ENCODE results near the gene FAM131B. TPM values are rescaled to one million over a fixed set of nuclear protein-coding genes. Genes with fewer than 3 reads are reported as not detected.

The FAM131B gene
- total and polyA plus RNA-seq, 8 donors, result 0.60 to 2.3 (median 1.6) TPM

GRCh38 chr7:143369678-143370651, 7.5 kb upstream of the FAM131B start:
- Histone ChIP-seq H3K27ac (no peak overlapping the region), H3K27me3 (peaks cover 0 to 9% of the 10 kb centered on the region in 2 donors), H3K4me1 (peaks cover 0 to 31% of the 10 kb centered on the region in 2 donors), H3K9me3 (no peaks in the 10 kb centered on the region), H3K4me3 (no peak overlapping the region), H3K36me3 (no peaks in the 10 kb centered on the region)
- intact Hi-C loops (cut with DNase I), result no loop called here
- DNase-seq, result peak in 1 of 4 donors; percentile 8
- TF ChIP-seq CTCF (IDR thresholded peaks at IDR 0.05), result no peak
- ATAC-seq, result no peak

GRCh38 chr7:143368387-143368786, 5.9 kb upstream of the FAM131B start:
- no peak for DNase-seq
- no peak for ATAC-seq
- TF ChIP-seq CTCF (IDR thresholded peaks at IDR 0.05), result no peak
- H3K4me3 ChIP-seq, result no peak overlapping the region
- H3K4me1 ChIP-seq, result peaks cover 0 to 15% of the 10 kb centered on the region in 2 donors
- no peak overlapping the region for H3K27ac ChIP-seq
- intact Hi-C loops (cut with DNase I), result no loop called here
- H3K27me3 ChIP-seq, result peaks cover 6 to 25% of the 10 kb centered on the region in 2 donors
- no peaks in the 10 kb centered on the region for H3K36me3 ChIP-seq
- H3K9me3 ChIP-seq, result no peaks in the 10 kb centered on the region

GRCh38 chr7:143367972-143368371, 5.5 kb upstream of the FAM131B start:
- ATAC-seq (peak; percentile 38), DNase-seq (no peak)
- Histone ChIP-seq H3K27me3 (peaks cover 11 to 29% of the 10 kb centered on the region in 2 donors), H3K27ac (no peak overlapping the region), H3K9me3 (no peaks in the 10 kb centered on the region), H3K4me3 (no peak overlapping the region), H3K4me1 (peaks cover 0 to 17% of the 10 kb centered on the region in 2 donors), H3K36me3 (no peaks in the 10 kb centered on the region)
- intact Hi-C loops (cut with DNase I), result no loop called here
- no peak for TF ChIP-seq CTCF (IDR thresholded peaks at IDR 0.05)

GRCh38 chr7:143363016-143363937, 764 bp upstream of the FAM131B start:
- no peak overlapping the region for H3K27ac ChIP-seq
- no peak for ATAC-seq
- peaks cover 19 to 75% of the 10 kb centered on the region in 2 donors for H3K27me3 ChIP-seq
- H3K4me3 ChIP-seq, result no peak overlapping the region
- intact Hi-C loops (cut with DNase I), result no loop called here
- no peak for DNase-seq
- peaks cover 0 to 18% of the 10 kb centered on the region in 2 donors for H3K4me1 ChIP-seq
- H3K9me3 ChIP-seq, result no peaks in the 10 kb centered on the region
- no peak for TF ChIP-seq CTCF (IDR thresholded peaks at IDR 0.05)
- no peaks in the 10 kb centered on the region for H3K36me3 ChIP-seq

All from left lung (tissue), 10 donors.